Activated CD4-positive, CD25-positive, alpha-beta regulatory T cell treated with anti-CD3 and anti-CD28 coated beads, Interleukin-2, amount 50 U/mL, for 72 hours (primary cell): ENCODE results near the gene TMEM237.

ENCODE experiments used
- DNase-seq: peaks from one replicate; pipeline ENCODE4 v3.0.0; 2021

The TMEM237 gene

DNA sequence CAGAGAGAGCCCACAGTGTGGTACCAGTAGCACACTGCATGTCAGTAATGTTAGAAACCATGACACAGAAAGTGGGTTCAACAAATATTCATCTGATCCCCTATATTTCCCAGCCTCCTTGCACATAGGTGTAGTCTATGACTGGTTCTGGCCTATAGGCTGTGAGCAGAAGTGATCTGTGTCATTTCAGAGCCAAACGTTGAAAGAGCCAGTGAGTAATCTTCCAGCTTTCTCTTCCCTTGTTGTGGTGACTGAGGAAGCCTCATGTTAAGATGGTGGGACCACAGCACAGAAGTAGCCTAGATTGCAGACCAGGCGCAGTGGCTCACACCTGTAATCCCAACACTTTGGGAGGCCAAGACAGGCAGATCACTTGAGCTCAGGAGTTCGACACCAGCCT lies 4.1 kb downstream of the TMEM237 start:
- no peak for DNase-seq

DNA sequence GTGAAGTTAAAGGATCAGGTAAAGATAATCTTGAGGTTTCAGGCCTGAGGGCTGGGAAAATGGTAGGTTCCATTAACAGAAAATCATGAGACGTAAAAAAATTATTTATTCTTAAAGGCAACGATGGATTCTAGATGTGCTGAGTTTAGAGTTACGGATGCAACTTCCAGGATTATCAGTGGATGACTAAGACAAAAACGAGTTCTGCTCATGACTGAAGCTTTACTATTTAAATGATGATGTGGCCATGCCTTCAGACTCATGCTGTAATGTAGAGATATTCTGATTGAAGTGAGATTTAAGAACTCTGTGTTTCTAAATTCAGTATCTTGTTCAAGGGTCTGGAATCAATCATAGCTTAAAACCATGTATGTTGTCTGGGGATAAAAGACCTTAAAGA lies 5.0 kb downstream of the TMEM237 start:
- DNase-seq: no peak

DNA sequence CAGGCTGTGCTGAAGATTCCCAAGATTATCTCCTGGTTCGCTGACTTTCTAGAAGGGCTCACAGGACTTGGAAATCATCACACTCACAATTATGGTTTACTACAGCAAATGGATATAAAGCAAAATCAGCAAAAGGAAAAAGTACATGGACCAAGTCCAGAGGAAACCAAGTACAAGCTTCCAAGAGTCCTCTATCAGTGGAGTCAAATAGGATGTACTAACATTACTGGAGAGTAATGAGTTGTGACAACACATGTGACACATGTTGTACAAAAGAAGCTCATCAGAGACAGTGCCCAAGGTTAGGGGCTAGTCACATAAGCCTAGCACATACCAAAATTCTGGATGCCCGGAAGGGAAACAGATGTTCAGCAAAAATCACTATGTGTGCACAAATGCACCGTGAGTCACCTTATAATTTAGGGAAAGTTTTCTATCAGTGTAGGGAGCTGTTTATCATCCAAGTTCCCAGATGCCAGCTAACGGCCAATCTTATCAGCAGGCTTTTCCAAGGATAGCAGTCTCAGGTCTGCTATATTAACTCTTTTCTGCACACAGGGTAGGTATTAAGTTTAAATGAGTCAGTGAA lies 9.5 kb downstream of the TMEM237 start:
- no peak for DNase-seq

DNA sequence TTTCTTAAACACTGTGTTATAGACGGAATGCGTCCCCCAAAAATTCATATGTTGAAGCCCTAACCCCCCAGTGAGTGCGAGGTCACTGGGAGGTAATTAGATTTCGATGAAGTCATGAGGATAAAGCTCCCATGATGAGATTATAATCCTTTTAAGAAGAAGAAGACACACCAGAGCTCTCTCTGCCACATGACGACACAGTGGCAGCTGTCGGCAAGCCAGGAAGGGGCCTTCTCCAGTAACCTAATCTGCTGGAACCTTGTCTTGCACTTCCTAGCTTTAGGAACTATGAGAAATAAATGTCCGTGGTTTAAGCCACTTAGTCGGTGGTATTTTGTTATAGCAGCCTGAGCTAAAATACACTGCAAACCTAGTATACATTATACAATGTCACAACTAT lies 12.3 kb downstream of the TMEM237 start:
- DNase-seq: no peak

DNA sequence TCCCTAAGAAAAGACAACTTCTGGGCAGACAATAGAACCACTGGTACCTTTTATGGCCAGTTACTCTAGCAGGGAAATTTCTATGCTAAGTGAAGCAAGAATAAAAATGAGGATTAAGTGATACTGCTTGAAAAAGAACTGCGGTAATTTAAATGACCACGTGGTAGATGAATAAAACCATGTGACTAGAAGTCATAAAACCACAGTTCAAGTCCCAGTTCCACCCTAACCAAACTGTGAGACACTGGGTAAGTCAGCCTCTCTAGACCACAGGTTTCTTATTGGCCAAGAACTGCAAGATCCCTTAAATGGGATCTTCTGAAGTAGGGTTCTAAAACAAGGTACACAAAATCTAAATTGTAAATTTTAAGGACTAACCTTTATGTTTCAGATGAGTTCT lies 12.7 kb downstream of the TMEM237 start:
- no peak for DNase-seq

DNA sequence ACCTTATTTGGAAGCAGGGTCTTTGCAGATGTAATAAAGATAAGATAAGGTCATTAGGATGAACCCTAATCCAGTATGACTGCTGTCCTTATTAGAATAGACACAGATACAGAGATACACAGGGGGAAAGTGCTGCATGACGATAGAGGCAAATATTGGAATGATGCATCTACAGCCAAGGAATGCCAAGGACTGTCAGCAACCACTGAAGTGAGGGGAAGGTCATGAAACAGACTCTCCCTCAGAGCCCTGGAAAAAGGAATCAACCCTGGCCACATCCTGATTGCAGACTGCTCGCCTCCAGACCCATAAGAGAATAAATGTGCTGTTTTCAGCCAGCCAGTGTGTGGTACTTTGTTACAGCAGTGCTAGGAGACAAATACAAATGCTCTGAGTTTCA lies 14.8 kb downstream of the TMEM237 start:
- DNase-seq: no peak

DNA sequence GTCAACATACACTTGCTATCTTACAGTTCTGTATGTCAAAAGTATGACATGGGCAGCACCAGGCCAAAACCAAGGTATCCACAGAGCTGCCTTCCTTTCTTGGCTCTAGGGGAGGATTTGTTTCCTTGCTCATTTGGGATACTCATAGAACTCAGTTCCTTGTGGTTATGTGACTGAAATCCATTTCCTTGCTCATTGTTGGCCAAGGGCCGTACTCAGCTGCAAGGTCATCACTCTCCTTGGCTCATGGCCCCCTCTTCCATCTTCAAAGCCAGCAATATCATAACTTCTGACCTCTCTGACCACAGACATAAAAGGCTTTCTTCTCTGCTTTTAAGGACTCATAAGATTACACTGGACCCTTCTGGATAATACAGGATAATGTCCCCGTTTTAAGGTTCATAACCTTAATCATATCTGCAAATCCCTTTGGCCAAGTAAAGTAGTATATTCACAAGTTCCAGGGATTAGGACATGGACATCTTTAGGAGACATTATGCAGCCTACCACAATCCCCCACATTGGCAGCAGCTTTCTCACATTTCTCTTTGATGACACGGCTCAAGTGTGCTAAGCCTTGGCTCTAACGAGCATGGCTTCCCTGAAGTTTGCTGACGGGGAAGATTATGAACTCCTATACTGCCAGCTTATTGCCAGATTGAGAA lies 20.9 kb downstream of the TMEM237 start:
- DNase-seq: no peak

DNA sequence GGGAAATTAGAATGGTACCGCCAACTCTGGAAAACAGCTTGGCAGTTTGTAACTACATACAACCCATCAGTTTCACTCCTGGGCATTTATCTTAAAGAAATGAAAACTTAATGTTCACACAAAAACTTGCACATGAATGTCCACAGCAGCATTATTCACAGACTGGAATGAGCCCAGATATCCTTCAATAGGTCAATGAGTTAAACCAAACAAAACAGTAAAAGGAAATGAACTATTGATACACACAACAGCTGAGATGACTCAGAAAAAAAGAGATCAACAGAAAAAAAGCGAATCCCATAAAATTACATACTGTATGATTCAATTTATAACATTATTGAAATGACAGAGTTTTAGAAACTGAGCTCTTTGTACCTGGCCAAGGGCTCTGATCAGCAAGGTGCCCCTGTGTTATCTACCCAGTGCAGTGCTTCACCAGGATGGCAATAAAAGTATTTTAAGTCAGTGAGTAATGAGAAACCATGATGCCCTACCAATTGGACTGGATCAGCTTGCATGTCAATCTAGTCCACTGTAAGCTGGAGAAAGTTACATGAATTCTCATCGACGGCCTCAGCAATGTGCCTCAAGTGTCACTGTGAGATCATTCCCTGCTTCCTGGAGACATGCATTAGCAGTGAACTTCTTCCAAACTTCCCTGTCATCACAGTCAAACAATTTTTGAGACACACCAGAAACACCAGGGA lies 21.9 kb downstream of the TMEM237 start:
- no peak for DNase-seq

DNA sequence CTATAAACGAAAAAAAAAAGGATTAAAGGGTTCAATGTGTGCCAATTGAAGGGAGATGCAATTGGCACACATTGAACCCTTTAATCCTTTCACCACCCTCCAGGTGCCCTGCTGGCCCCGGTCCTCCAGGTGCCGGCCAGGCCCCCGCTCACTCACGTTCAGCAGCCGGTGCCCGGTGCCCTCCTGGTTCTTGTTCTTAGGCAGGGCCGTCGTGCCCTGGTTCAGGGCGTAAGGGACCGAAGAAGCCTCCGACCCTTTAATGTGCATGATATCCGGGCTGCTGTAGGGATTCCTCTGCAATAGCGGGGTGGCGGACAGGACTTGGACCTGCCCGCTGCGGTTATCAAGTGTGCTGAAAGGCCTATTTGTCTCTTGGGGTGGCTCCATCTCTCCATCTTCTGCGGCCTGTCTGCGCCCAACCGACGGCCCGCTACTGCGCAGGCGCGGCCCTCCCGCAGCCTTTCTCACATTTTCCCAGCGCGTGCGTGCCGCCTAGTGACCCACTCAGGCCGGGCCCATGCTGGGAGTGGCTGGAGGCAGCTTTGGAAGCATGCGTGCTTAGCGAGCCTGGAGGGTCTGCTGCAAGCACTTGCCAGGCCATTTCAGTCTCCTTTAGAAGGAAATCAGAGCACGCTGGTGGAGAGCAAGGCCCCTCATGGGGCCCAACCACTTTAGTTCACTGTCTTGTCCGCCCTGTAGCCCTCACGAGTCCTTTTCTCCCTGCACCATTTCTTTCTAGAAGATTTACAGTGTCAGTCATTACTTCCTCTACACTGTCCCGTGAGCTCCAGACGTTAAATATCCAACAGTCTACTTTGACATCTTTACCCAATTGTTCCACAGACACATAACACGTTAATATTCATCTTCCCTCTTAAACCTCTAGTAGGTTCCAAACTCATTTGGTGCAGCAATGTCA lies 24.3 kb downstream of the TMEM237 start:
- DNase-seq: no peak

DNA sequence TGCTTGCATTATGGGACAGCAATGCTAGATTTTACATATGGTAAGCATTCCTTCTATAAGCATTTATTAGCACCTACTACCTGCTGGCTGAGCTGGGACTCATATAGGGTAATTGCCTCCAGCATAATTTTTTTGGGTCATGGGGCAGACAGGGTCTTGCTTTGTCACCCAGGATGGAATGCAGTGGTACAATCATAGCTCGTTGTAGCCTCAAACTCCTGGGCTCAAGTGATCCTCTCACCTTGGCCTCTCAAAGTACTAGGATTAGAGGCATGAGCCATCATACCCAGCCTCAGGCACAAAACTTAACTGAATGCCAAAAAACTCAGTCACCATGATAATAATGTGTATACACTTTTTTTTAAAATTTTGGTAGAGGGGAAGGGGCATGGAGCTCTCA lies 35.3 kb downstream of the TMEM237 start:
- DNase-seq: no peak

DNA sequence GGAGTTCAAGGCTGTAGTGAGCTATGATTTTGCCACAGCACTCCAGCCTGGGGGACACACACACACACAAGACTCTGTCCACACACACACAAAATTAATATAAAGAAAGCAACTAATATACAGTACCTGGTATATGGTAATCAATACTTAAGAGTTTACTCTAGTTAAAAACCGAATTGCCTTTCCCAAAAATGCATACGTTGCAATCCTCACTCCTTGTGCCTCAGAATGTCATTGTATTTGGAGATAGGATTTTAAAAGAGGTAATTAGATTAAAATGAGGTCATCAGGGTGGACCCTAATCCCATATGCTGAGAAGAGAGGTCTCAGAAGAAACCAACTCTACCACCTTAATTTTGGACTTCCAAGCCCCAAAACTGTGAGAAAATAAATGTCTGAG lies 35.7 kb downstream of the TMEM237 start:
- DNase-seq: no peak

DNA sequence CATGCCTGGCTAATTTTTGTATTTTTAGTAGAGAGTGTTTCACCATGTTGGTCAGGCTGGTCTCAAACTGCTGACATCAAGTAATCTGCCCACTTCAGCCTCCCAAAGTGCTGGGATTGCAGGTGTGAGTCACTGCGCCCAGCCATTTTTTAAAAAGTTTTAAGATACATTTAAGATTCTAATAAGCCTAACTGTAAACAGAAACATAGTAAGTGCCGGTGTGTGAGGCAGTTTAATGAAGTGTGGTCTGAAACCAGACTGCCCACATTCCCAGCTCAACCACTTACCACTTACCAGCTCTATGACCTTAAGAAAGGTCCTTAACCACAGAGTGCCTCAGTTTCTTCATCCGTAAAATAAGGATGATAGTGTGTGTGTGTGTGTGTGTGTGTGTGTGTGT lies 42.4 kb downstream of the TMEM237 start:
- no peak for DNase-seq

DNA sequence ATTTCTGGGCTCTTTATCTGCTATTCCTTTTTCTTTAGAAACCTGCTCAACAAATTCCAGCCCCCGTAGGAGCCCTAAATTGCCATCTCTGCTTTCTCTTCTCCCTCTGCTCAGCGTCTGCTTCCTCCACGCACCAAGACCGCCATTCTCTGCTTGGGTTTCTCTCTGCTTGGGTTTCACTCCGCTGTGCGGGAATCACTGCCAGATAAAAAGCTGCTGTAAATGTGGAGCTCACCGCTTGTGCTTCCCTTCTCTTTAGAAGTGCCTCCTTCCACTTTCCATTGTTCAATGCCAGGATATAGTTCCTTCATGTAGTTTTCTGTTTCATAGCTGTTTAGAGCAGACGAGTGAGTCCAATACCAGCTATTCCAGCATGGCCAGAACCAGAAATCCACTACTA lies 45.9 kb downstream of the TMEM237 start:
- DNase-seq: no peak

DNA sequence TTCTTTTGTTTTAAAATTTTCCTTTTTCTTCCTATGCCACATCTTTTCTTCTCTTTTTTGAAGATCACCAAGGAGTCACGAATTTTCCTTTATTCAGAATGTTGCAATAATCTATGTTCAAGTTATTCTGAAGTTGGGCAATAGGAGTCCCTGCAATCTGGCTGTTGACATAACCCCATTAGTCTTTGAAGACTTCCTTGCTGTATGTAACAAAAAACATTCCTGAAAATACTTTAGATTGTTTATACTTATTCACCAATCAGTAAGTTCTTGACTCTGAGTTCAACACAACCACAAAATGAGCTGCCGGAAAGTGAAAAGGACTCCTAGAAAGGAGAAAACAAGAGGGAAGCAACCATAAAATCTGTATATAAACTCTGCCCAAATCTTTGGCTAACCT lies 62.8 kb downstream of the TMEM237 start:
- no peak for DNase-seq

DNA sequence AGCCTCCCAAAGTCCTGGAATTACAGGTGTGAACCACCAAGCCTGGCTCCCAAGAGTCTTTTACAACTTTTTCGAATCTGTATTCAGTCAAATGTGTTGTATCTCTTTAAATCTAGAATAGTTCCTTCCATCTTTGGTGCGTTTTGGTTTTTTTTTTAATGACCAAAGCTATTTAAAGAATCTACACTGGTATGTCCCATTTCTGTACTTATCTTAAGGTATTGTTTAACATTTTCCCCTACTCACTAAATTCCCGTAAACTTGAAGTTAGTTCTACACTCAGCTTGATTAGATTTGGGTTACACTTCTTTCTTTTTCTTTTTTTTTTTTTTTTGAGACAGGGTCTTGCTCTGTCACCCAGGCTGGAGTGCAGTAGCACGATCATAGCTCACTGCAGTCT lies 63.8 kb downstream of the TMEM237 start:
- DNase-seq: no peak

DNA sequence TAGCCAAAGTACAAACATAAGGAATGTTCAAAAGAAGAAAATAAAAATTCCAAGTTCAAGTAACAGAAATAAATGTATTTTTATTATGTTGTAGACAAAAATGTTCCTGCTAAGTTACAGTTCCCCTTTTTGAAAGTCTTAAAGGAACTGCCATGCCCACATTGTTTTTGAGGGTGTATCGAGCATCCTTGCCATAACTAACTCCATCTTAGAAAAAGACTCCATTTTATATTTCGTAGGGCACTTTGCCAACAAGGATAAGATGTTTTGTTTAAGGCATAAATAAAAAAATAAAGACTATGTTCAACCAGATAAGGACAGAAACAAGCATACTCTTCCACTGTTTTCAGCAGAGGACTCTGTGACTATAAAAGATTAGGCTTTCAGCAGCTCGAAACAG lies 67.3 kb downstream of the TMEM237 start:
- no peak for DNase-seq

DNA sequence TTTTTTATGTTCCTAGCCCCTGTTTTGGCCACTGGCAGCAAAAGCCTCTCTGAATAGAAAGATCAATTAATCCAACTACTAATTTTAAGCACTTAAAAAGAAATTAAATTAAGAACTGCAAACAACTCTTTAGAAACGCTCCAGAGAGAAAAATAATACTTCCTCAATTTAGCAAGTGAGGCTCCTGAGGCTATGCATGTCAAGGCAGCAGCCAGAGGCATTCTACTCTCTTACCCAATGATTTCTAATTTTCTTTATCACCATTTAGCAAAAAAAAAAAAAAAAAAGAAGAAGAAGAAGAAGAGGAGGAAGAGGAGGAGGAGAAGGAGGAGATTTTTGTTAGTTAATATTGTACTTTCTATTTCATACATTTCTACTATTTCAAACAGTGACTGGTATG lies 68.5 kb downstream of the TMEM237 start:
- DNase-seq: no peak

DNA sequence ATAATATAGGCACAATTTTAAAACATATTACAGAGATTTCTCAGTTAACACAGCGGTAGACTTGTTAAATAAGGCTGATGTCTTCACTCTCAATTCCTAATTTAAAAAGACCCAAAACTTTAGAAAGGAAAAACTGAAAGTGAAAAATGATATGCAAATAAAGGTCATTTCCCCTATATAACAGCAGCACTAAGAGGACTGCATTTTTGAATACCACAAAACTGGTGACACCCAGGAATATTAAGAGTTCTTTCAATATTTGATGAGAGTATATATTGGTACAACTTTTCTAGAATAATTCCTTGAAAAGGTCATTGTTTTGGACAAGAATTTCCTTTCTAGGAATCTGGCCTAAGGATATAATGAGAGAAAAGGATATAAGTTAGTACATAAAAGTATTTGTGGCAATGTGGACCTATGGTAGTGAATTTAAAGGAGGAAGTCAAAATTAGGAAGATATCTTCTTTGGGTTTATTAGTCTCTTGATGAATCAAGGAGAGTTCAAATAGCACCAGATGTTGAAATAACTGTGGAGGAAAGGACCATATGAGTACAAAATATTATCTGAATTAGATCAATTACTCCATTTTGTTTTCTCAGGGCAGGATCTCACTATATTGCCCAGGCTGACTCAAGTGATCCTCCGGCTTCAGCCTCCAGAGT lies 70.3 kb downstream of the TMEM237 start:
- no peak for DNase-seq
